Natural killer cell (primary cell): ENCODE measurements around the gene TEX9. TPM values are rescaled to one million over a fixed set of nuclear protein-coding genes. Genes with fewer than 3 reads are reported as not detected.

ENCODE experiments used
- ATAC-seq, 3 donors: fragments of 150-1000 bp in 2 of 3; fragments of 200-7000 bp in 1 of 3; cut with Tn5 transposase; 1 replicate in 1 of 3; 2 replicates in 2 of 3; pipeline ENCODE4 v1.10.0; 2021; ENCODE audit warnings: mild to moderate bottlenecking in 2 of 3, moderate library complexity in 2 of 3
- DNase-seq, 2 donors: peaks; one replicate each; pipeline versions ENCODE4 v3.0.0 to v3.0.0-alpha.2; 2013 to 2021; ENCODE audit warnings: mixed read lengths in 1 of 2
- H3K27ac ChIP-seq: one replicate; pipeline ENCODE4 v1.5.1; 2013; ENCODE audit warnings: mild to moderate bottlenecking, low read length
- H3K27me3 ChIP-seq: one replicate; pipeline ENCODE4 v1.6.1; 2013; ENCODE audit warnings: low read length; ENCODE audit not compliant: control insufficient read depth, insufficient read depth
- H3K36me3 ChIP-seq: one replicate; pipeline ENCODE4 v1.6.1; 2013; ENCODE audit warnings: low read length; ENCODE audit not compliant: control insufficient read depth, insufficient read depth
- H3K4me1 ChIP-seq: one replicate; pipeline ENCODE4 v1.6.1; 2013; ENCODE audit warnings: low read length; ENCODE audit not compliant: control insufficient read depth, insufficient read depth
- H3K4me3 ChIP-seq: one replicate; pipeline ENCODE4 v1.5.1; 2013; ENCODE audit warnings: low read length
- H3K9me3 ChIP-seq: one replicate; pipeline ENCODE4 v1.6.1; 2013; ENCODE audit warnings: low read length; ENCODE audit not compliant: control insufficient read depth, insufficient read depth
- H3K27ac Mint-ChIP-seq, 2 donors: one replicate each; pipeline ENCODE4 v1.8.0; 2022; ENCODE audit warnings: mild to moderate bottlenecking in 2 of 2, mixed read lengths in 2 of 2, moderate library complexity in 1 of 2
- H3K27me3 Mint-ChIP-seq, 2 donors: one replicate each; pipeline ENCODE4 v1.8.0; 2022; ENCODE audit warnings: low read depth in 2 of 2, mixed read lengths in 2 of 2
- H3K36me3 Mint-ChIP-seq: one replicate; pipeline ENCODE4 v1.8.0; 2022; ENCODE audit warnings: mixed read lengths
- H3K4me1 Mint-ChIP-seq, 2 donors: one replicate each; pipeline ENCODE4 v1.8.0; 2022; ENCODE audit warnings: mixed read lengths in 2 of 2
- H3K4me3 Mint-ChIP-seq: one replicate; pipeline ENCODE4 v1.8.0; 2022; ENCODE audit warnings: mild to moderate bottlenecking, moderate library complexity, mixed read lengths
- H3K9me3 Mint-ChIP-seq, 2 donors: one replicate each; pipeline ENCODE4 v1.8.0; 2022; ENCODE audit warnings: mixed read lengths in 2 of 2
- WGBS: methylation state at CpG from one replicate; pipeline ENCODE4 v1.1.7; 2013; ENCODE audit warnings: missing lambda C conversion rate; ENCODE audit not compliant: insufficient coverage; 5-methylcytosine and 5-hydroxymethylcytosine counted together
- intact Hi-C: fragments of 100-400 bp; cut with micrococcal nuclease; formaldehyde crosslinking; loops from one replicate; pipeline ENCODE4 v1.14.2; 2022
- total RNA-seq, 4 donors: library from RNA; stranded (reverse); fragments of 120-200 nt in 1 of 4; gene quantifications; one replicate each; pipeline versions ENCODE4 v1.2.3 to v1.2.4, GENCODE V29; 2013 to 2022
- TF ChIP-seq, protein P1 (sequence below): fragments of 200-600 bp; IDR thresholded peaks from one replicate; pipeline ENCODE4 v1.8.0; 2022; ENCODE audit warnings: antibody characterized with exemption

The TEX9 gene
- total RNA-seq, 3 donors from 2014 or later (not counting 1 experiment from before 2014, with no cell fraction given), result 0.54 to 1.1 (median 1.1) TPM

DNA sequence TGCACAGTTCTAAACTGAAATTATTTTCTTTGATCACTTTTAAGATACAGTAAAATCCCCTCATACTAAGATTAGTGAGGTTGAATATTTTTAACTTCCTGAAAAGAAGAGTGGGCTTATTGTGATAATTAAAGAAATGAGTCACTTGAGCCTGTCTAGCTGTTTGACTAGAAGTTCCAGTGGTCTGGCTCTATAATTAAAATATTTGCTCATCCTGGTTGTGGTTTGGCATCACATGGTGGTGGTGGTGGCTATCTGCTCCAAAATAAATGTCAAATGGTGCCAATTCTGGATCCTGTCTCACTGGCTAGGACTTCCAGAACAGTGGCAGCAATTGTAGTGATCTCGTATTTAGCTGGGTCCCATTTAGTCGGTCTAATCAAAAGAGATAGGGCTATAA, 8.6 kb upstream of the TEX9 start:
- peaks cover 2 to 42% of the 10 kb centered on the region in 2 donors for H3K27me3 Mint-ChIP-seq
- H3K4me1 Mint-ChIP-seq, result no peaks in the 10 kb centered on the region
- Histone ChIP-seq H3K27ac (no peak overlapping the region), H3K27me3 (no peaks in the 10 kb centered on the region), H3K36me3 (no peaks in the 10 kb centered on the region), H3K4me3 (no peak overlapping the region), H3K4me1 (no peaks in the 10 kb centered on the region), H3K9me3 (no peaks in the 10 kb centered on the region)
- TF ChIP-seq, protein P1, sequence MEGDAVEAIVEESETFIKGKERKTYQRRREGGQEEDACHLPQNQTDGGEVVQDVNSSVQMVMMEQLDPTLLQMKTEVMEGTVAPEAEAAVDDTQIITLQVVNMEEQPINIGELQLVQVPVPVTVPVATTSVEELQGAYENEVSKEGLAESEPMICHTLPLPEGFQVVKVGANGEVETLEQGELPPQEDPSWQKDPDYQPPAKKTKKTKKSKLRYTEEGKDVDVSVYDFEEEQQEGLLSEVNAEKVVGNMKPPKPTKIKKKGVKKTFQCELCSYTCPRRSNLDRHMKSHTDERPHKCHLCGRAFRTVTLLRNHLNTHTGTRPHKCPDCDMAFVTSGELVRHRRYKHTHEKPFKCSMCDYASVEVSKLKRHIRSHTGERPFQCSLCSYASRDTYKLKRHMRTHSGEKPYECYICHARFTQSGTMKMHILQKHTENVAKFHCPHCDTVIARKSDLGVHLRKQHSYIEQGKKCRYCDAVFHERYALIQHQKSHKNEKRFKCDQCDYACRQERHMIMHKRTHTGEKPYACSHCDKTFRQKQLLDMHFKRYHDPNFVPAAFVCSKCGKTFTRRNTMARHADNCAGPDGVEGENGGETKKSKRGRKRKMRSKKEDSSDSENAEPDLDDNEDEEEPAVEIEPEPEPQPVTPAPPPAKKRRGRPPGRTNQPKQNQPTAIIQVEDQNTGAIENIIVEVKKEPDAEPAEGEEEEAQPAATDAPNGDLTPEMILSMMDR, result no peak
- intact Hi-C loops, result no loop called here
- H3K27ac Mint-ChIP-seq, result no peak overlapping the region
- 91% methylated on average over 2 of the region's 2 CpGs for WGBS
- no peak for ATAC-seq
- H3K9me3 Mint-ChIP-seq, result no peaks in the 10 kb centered on the region
- DNase-seq, result no peak
- H3K36me3 Mint-ChIP-seq, result no peaks in the 10 kb centered on the region
- H3K4me3 Mint-ChIP-seq, result no peak overlapping the region

DNA sequence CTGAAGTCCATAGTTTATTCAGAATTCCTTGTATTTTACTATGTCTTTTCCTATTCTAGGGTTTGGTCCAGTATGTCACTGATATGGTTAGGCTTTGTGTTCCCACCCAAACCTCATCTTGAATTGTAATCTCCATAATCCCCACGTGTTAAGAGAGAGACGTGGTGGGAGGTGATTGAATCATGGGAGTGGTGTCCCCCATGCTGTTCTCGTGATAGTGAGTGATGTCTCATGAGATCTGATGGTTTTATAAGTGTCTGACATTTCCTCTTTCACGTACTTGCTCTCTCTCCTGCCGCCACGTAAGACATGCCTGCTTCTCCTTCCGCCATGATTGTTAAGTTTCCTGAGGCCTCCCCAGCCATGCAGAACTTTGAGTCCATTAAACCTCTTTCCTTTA, 6.6 kb upstream of the TEX9 start:
- peaks cover 0 to 2% of the 10 kb centered on the region in 2 donors for H3K9me3 Mint-ChIP-seq
- no peaks in the 10 kb centered on the region for H3K36me3 Mint-ChIP-seq
- H3K27ac Mint-ChIP-seq, result no peak overlapping the region
- H3K4me3 Mint-ChIP-seq, result no peak overlapping the region
- H3K4me1 Mint-ChIP-seq, result no peaks in the 10 kb centered on the region
- Histone ChIP-seq H3K4me3 (no peak overlapping the region), H3K27me3 (no peaks in the 10 kb centered on the region), H3K36me3 (no peaks in the 10 kb centered on the region), H3K4me1 (no peaks in the 10 kb centered on the region), H3K27ac (no peak overlapping the region), H3K9me3 (no peaks in the 10 kb centered on the region)
- TF ChIP-seq, protein P1, result no peak
- no peak for ATAC-seq
- H3K27me3 Mint-ChIP-seq, result peaks cover 9 to 55% of the 10 kb centered on the region in 2 donors
- WGBS, result 89% methylated on average over 5 of the region's 7 CpGs
- no peak for DNase-seq
- intact Hi-C loops, result no loop called here

DNA sequence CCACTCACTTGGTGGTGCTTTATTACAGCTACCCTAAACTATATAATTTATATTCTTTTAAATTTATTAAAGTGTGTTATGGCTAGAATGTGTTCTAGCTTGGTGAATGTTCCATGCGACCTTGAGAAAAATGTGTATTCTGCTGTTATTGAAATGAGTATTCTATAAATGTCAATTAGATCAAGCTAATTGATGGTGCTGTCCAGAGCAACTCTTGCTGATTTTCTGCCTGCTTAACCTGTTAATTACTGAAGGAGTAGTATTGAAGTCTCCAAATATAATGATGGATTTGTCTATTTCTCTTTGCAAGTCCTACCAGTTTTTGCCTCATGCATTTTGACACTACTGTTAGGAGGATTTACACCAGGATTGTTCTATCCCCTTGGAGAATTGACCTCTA, 3.2 kb upstream of the TEX9 start:
- peaks cover 19 to 20% of the 10 kb centered on the region in 2 donors for H3K4me1 Mint-ChIP-seq
- no peaks in the 10 kb centered on the region for H3K36me3 Mint-ChIP-seq
- peaks cover 0 to 2% of the 10 kb centered on the region in 2 donors for H3K9me3 Mint-ChIP-seq
- no peaks in the 10 kb centered on the region for H3K9me3 ChIP-seq
- H3K27ac ChIP-seq, result no peak overlapping the region
- TF ChIP-seq, protein P1, result no peak
- 100% methylated on average over 1 of the region's 1 CpG for WGBS
- ATAC-seq, result no peak
- H3K27me3 ChIP-seq, result peaks cover 4% of the 10 kb centered on the region
- H3K36me3 ChIP-seq, result no peaks in the 10 kb centered on the region
- no peak overlapping the region for H3K4me3 Mint-ChIP-seq
- intact Hi-C loops, result no loop called here
- no peak overlapping the region for H3K4me3 ChIP-seq
- H3K27me3 Mint-ChIP-seq, result peaks cover 15 to 84% of the 10 kb centered on the region in 2 donors
- DNase-seq, result no peak
- peaks cover 9% of the 10 kb centered on the region for H3K4me1 ChIP-seq
- H3K27ac Mint-ChIP-seq, result no peak overlapping the region

DNA sequence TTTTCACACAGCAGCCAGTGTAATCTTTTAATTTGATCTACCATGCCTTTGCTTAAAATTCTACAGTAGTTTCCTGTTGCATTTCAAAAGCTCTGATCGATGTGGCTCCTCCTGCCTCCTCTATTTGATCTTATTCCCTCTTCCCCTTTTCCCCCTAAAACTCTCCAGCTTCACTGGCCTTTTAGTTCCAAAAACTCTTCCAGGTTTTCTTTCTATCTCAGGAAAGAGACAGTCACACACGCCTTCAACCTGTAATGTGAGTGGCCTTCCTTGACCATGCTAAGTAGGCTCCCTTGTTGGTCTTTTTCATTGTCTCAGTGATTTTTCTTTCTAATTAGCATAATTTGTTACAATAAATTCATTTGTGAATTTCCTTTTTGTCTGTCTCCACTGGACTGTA, 985 bp downstream of the TEX9 start:
- H3K9me3 Mint-ChIP-seq, result peaks cover 0 to 2% of the 10 kb centered on the region in 2 donors
- H3K27me3 ChIP-seq, result peaks cover 4% of the 10 kb centered on the region
- H3K27ac ChIP-seq, result no peak overlapping the region
- peaks cover 9% of the 10 kb centered on the region for H3K4me1 ChIP-seq
- DNase-seq (no peak), ATAC-seq (no peak)
- peaks cover 19 to 20% of the 10 kb centered on the region in 2 donors for H3K4me1 Mint-ChIP-seq
- peak overlapping the region; percentile 91 for H3K4me3 Mint-ChIP-seq
- H3K27me3 Mint-ChIP-seq, result peaks cover 19 to 71% of the 10 kb centered on the region in 2 donors
- H3K27ac Mint-ChIP-seq, result no peak overlapping the region
- H3K36me3 ChIP-seq, result no peaks in the 10 kb centered on the region
- H3K4me3 ChIP-seq, result no peak overlapping the region
- WGBS, result 52% methylated on average over 2 of the region's 2 CpGs
- intact Hi-C loops, result no loop called here
- H3K9me3 ChIP-seq, result no peaks in the 10 kb centered on the region
- H3K36me3 Mint-ChIP-seq, result no peaks in the 10 kb centered on the region
- TF ChIP-seq, protein P1, result no peak
